HCT116 (cell line): ENCODE data around the gene UBALD2. TPM values are rescaled to one million over a fixed set of nuclear protein-coding genes. Genes with fewer than 3 reads are reported as not detected.

Experiments
- ATAC-seq: fragments of 200-7000 bp; cut with Tn5 transposase; 2 replicates; pipeline ENCODE4 v1.9.1; 2020; ENCODE audit warnings: mild to moderate bottlenecking, moderate library complexity
- BruUV-seq: library from RNA; stranded (reverse); fragments of 400-500 nt; replicated peaks from 2 replicates; lab custom pipeline; 2021; lab: Mats Ljungman, UMichigan
- CTCF ChIA-PET: fragments of 300-600 bp; sonication (Branson Sonifier 250); formaldehyde crosslinking; loops from one replicate; lab custom pipeline; 2021; ENCODE audit warnings: antibody characterized with exemption; lab: Charles Lee
- POLR2A ChIA-PET: fragments of 300-600, 350-600 bp; sonication (Branson Sonifier 250); formaldehyde crosslinking; loops from one replicate; lab custom pipeline; 2021; ENCODE audit warnings: antibody characterized with exemption; lab: Charles Lee
- RAD21 ChIA-PET, 2 experiments: fragments of 300-600 bp; sonication (Branson Sonifier 250); formaldehyde crosslinking; loops; one replicate each; lab custom pipeline; 2023; ENCODE audit warnings: low total read pairs in 2 of 2; ENCODE audit not compliant: uncharacterized antibody in 2 of 2, unreplicated experiment in 2 of 2, low non-redundant PET in 1 of 2; lab: Charles Lee
- DNase-seq: peaks from one replicate; pipeline ENCODE4 v3.0.0-alpha.2; 2010; ENCODE audit warnings: low read depth, low spot score
- H2AFZ ChIP-seq: fragments of 200-600 bp; shearing (Covaris generic), sonication (generic); 2 replicates; pipeline ENCODE4 v1.6.1; 2017; ENCODE audit warnings: low read depth, mixed run types, mixed read lengths, antibody characterized with exemption, low read length; ENCODE audit not compliant: poor library complexity, severe bottlenecking
- H3K27ac ChIP-seq: 2 replicates; pipeline ENCODE4 v1.5.1; 2012; ENCODE audit warnings: low read depth, low read length
- H3K27me3 ChIP-seq: fragments of 200-600 bp; sonication (generic); 2 replicates; pipeline ENCODE4 v1.6.1; 2016; ENCODE audit warnings: mixed run types, low read length, mixed read lengths; ENCODE audit not compliant: insufficient read depth
- H3K36me3 ChIP-seq, 2 experiments: fragments of 200-500 bp in 1 of 2; fragments of 200-600 bp in 1 of 2; sonication (Bioruptor generic) in 1 of 2; sonication (generic) in 1 of 2; 2 replicates each; pipeline versions ENCODE4 v1.5.1 to v1.6.1; 2014 to 2016; ENCODE audit warnings: low read length in 2 of 2, inconsistent platforms in 1 of 2, mixed read lengths in 1 of 2, mixed run types in 1 of 2; ENCODE audit not compliant: insufficient read depth in 2 of 2, control insufficient read depth in 1 of 2
- H3K4me1 ChIP-seq, 2 experiments: fragments of 200-600 bp in 1 of 2; sonication (generic) in 1 of 2; 2 replicates each; pipeline versions ENCODE4 v1.5.1 to v1.6.1; 2012 to 2017; ENCODE audit warnings: low read length in 2 of 2, inconsistent platforms in 1 of 2, mild to moderate bottlenecking in 1 of 2, mixed read lengths in 1 of 2, mixed run types in 1 of 2, moderate library complexity in 1 of 2; ENCODE audit not compliant: insufficient read depth in 2 of 2, control insufficient read depth in 1 of 2
- H3K4me2 ChIP-seq: fragments of 200-600 bp; sonication (generic); 2 replicates; pipeline ENCODE4 v1.6.1; 2017; ENCODE audit warnings: mixed run types, low read length, mixed read lengths
- H3K4me3 ChIP-seq, 2 experiments: fragments of 200-600 bp in 1 of 2; sonication (generic) in 1 of 2; replicated peaks in 1 of 2; 2 replicates each; pipeline ENCODE4 v1.5.1; 2011 to 2016; ENCODE audit warnings: low read length in 2 of 2, control low read depth in 1 of 2, low read depth in 1 of 2, mild to moderate bottlenecking in 1 of 2, mixed read lengths in 1 of 2, mixed run types in 1 of 2
- H3K79me2 ChIP-seq: fragments of 200-600 bp; sonication (generic); 2 replicates; pipeline ENCODE4 v1.6.1; 2017; ENCODE audit warnings: mild to moderate bottlenecking, mixed run types, low read length, moderate library complexity, mixed read lengths; ENCODE audit not compliant: insufficient read depth
- H3K9ac ChIP-seq: fragments of 200-600 bp; sonication (generic); 2 replicates; pipeline ENCODE4 v1.6.1; 2016; ENCODE audit warnings: low read length, mixed read lengths
- H3K9me2 ChIP-seq: fragments of 200-600 bp; sonication (generic), shearing (Covaris generic); 2 replicates; pipeline ENCODE4 v1.6.1; 2017; ENCODE audit warnings: mixed run types, mild to moderate bottlenecking, moderate library complexity; ENCODE audit not compliant: insufficient read depth
- H3K9me3 ChIP-seq, 2 experiments: fragments of 200-500 bp in 1 of 2; fragments of 200-600 bp in 1 of 2; sonication (Bioruptor generic) in 1 of 2; sonication (generic) in 1 of 2; 2 replicates each; pipeline ENCODE4 v1.6.1; 2014 to 2017; ENCODE audit warnings: low read length in 2 of 2, mixed read lengths in 2 of 2, inconsistent platforms in 1 of 2, low read depth in 1 of 2, mild to moderate bottlenecking in 1 of 2, mixed run types in 1 of 2, moderate library complexity in 1 of 2; ENCODE audit not compliant: control insufficient read depth in 1 of 2, insufficient read depth in 1 of 2
- H4K20me1 ChIP-seq: fragments of 200-600 bp; sonication (generic), shearing (Covaris generic); 2 replicates; pipeline ENCODE4 v1.6.1; 2017; ENCODE audit warnings: mixed run types, mild to moderate bottlenecking, moderate library complexity; ENCODE audit not compliant: insufficient read depth
- CBX3 ChIP-seq: IDR thresholded peaks from 2 replicates; pipeline ENCODE4 v1.6.1; 2012; ENCODE audit warnings: low read depth
- CEBPB ChIP-seq: IDR thresholded peaks from 2 replicates; pipeline ENCODE4 v1.6.1; 2012; ENCODE audit warnings: low read depth
- EGR1 ChIP-seq: IDR thresholded peaks from 2 replicates; pipeline ENCODE4 v1.6.1; 2012; ENCODE audit warnings: low read depth
- ELF1 ChIP-seq: IDR thresholded peaks from 2 replicates; pipeline ENCODE4 v1.6.1; 2012; ENCODE audit warnings: low read depth, borderline replicate concordance
- EZH2phosphoT487 ChIP-seq: fragments of 200-600 bp; IDR thresholded peaks from 2 replicates; pipeline ENCODE4 v1.6.1; 2018; ENCODE audit warnings: antibody characterized with exemption, borderline replicate concordance
- FOSL1 ChIP-seq: IDR thresholded peaks from 2 replicates; pipeline ENCODE4 v1.6.1; 2012; ENCODE audit warnings: low read depth
- JUND ChIP-seq: IDR thresholded peaks from 2 replicates; pipeline ENCODE4 v1.6.1; 2012
- POLR2A ChIP-seq: IDR thresholded peaks from 2 replicates; pipeline ENCODE4 v1.7.0; 2011; ENCODE audit warnings: borderline replicate concordance; ENCODE audit not compliant: insufficient read depth, insufficient read length; ENCODE audit errors: extremely low read depth
- RAD21 ChIP-seq: IDR thresholded peaks from 2 replicates; pipeline ENCODE4 v1.6.1; 2012; ENCODE audit warnings: low read depth, mild to moderate bottlenecking
- SIN3A ChIP-seq: IDR thresholded peaks from 2 replicates; pipeline ENCODE4 v1.6.1; 2012; ENCODE audit warnings: low read depth
- SP1 ChIP-seq: IDR thresholded peaks from 2 replicates; pipeline ENCODE4 v1.6.1; 2012; ENCODE audit warnings: low read depth
- SRF ChIP-seq: IDR thresholded peaks from 2 replicates; pipeline ENCODE4 v1.6.1; 2012; ENCODE audit warnings: low read depth
- TCF7L2 ChIP-seq: IDR thresholded peaks from 2 replicates; pipeline ENCODE4 v1.7.0; 2011; ENCODE audit warnings: borderline replicate concordance, inconsistent platforms; ENCODE audit not compliant: insufficient read depth, insufficient read length; ENCODE audit errors: extremely low read depth
- YY1 ChIP-seq: IDR thresholded peaks from 2 replicates; pipeline ENCODE4 v1.6.1; 2011; ENCODE audit warnings: low read length, low read depth, moderate library complexity, mild to moderate bottlenecking; ENCODE audit not compliant: insufficient replicate concordance; ENCODE audit errors: extremely low read depth
- ZFX ChIP-seq: fragments of 450-650 bp; IDR thresholded peaks from 2 replicates; pipeline ENCODE4 v1.6.1; 2017
- intact Hi-C: fragments of 100-400 bp; cut with micrococcal nuclease; formaldehyde crosslinking; loops from 2 replicates; pipeline ENCODE4 v1.10.0; 2022
- total RNA-seq: library from RNA; stranded (reverse); gene quantifications from one replicate; pipeline ENCODE4 v1.2.1, GENCODE V29; 2021; ENCODE audit not compliant: unreplicated experiment
- TF ChIP-seq, protein P1 (sequence below): IDR thresholded peaks from 2 replicates; pipeline ENCODE4 v1.6.1; 2012
- TF ChIP-seq, protein P2 (sequence below): IDR thresholded peaks from 2 replicates; pipeline ENCODE4 v1.6.1; 2012
- TF ChIP-seq, protein P3 (sequence below): IDR thresholded peaks from 2 replicates; pipeline ENCODE4 v1.6.1; 2011; ENCODE audit warnings: mild to moderate bottlenecking, low read length, moderate library complexity; ENCODE audit not compliant: insufficient replicate concordance; ENCODE audit errors: extremely low read depth
- TF ChIP-seq, protein P4 (sequence below): IDR thresholded peaks from 2 replicates; pipeline ENCODE4 v1.6.1; 2012; ENCODE audit warnings: low read depth
- TF ChIP-seq, protein P5 (sequence below), 3 experiments: fragments of 200-600 bp in 1 of 3; sonication (generic) in 1 of 3; IDR thresholded peaks in 2 of 3; conservative IDR thresholded peaks in 1 of 3; 2 replicates each; pipeline ENCODE4 v1.5.1; 2012 to 2017; ENCODE audit warnings: low read depth in 2 of 3, low read length in 2 of 3, antibody characterized with exemption in 1 of 3, borderline replicate concordance in 1 of 3, control low read depth in 1 of 3, mild to moderate bottlenecking in 1 of 3, mixed read lengths in 1 of 3, mixed run types in 1 of 3, moderate library complexity in 1 of 3; ENCODE audit not compliant: insufficient read depth in 1 of 3

The UBALD2 gene
- total RNA-seq, 1 experiment from 2014 or later: 94.3 TPM

DNA sequence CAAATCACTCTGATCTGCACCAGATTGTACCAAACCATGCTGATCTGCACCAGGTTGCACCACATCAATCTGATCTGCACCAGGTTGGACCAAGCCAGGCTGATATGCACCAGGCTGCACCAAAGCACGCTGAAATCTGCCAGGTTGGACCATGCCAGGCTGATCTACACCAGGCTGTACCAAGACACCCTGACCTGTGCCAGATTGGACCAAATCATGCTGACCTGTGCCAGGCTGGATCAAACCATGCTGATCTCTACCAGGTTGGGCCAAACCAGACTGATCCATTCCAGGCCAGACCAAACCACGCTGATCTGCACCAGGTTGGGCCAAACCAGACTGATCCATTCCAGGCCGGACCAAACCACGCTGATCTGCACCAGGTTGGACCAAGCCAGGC, 27.4 kb downstream of the UBALD2 start:
- Histone ChIP-seq H2AFZ (no peak overlapping the region), H3K27ac (no peak overlapping the region), H3K36me3 (no peaks in the 10 kb centered on the region; a peak in 1 of 4 replicates), H3K4me3 (no peak overlapping the region), H3K9me3 (no peaks in the 10 kb centered on the region), H3K4me1 (no peaks in the 10 kb centered on the region), H3K4me2 (no peak overlapping the region), H3K9me2 (no peaks in the 10 kb centered on the region), H3K9ac (no peak overlapping the region), H4K20me1 (no peaks in the 10 kb centered on the region), H3K79me2 (no peaks in the 10 kb centered on the region), H3K27me3 (no peaks in the 10 kb centered on the region)
- intact Hi-C loops: no loop called here
- RAD21 ChIA-PET: no interaction called here
- no TSS peak for BruUV-seq
- CTCF ChIA-PET: no interaction called here
- POLR2A ChIA-PET: no interaction called here
- TF ChIP-seq JUND (no peak), ZFX (no peak), SIN3A (no peak), YY1 (no peak), SRF (no peak), CBX3 (no peak), CEBPB (no peak), EZH2phosphoT487 (no peak), ELF1 (no peak), EGR1 (no peak), RAD21 (no peak), SP1 (no peak), TCF7L2 (no peak), POLR2A (no peak), FOSL1 (no peak)
- TF ChIP-seq, protein P1, sequence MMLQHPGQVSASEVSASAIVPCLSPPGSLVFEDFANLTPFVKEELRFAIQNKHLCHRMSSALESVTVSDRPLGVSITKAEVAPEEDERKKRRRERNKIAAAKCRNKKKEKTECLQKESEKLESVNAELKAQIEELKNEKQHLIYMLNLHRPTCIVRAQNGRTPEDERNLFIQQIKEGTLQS: no peak
- TF ChIP-seq, protein P2, sequence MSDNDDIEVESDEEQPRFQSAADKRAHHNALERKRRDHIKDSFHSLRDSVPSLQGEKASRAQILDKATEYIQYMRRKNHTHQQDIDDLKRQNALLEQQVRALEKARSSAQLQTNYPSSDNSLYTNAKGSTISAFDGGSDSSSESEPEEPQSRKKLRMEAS: no peak
- TF ChIP-seq, protein P3, sequence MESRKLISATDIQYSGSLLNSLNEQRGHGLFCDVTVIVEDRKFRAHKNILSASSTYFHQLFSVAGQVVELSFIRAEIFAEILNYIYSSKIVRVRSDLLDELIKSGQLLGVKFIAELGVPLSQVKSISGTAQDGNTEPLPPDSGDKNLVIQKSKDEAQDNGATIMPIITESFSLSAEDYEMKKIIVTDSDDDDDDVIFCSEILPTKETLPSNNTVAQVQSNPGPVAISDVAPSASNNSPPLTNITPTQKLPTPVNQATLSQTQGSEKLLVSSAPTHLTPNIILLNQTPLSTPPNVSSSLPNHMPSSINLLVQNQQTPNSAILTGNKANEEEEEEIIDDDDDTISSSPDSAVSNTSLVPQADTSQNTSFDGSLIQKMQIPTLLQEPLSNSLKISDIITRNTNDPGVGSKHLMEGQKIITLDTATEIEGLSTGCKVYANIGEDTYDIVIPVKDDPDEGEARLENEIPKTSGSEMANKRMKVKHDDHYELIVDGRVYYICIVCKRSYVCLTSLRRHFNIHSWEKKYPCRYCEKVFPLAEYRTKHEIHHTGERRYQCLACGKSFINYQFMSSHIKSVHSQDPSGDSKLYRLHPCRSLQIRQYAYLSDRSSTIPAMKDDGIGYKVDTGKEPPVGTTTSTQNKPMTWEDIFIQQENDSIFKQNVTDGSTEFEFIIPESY: no peak
- TF ChIP-seq, protein P4, sequence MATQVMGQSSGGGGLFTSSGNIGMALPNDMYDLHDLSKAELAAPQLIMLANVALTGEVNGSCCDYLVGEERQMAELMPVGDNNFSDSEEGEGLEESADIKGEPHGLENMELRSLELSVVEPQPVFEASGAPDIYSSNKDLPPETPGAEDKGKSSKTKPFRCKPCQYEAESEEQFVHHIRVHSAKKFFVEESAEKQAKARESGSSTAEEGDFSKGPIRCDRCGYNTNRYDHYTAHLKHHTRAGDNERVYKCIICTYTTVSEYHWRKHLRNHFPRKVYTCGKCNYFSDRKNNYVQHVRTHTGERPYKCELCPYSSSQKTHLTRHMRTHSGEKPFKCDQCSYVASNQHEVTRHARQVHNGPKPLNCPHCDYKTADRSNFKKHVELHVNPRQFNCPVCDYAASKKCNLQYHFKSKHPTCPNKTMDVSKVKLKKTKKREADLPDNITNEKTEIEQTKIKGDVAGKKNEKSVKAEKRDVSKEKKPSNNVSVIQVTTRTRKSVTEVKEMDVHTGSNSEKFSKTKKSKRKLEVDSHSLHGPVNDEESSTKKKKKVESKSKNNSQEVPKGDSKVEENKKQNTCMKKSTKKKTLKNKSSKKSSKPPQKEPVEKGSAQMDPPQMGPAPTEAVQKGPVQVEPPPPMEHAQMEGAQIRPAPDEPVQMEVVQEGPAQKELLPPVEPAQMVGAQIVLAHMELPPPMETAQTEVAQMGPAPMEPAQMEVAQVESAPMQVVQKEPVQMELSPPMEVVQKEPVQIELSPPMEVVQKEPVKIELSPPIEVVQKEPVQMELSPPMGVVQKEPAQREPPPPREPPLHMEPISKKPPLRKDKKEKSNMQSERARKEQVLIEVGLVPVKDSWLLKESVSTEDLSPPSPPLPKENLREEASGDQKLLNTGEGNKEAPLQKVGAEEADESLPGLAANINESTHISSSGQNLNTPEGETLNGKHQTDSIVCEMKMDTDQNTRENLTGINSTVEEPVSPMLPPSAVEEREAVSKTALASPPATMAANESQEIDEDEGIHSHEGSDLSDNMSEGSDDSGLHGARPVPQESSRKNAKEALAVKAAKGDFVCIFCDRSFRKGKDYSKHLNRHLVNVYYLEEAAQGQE: no peak
- TF ChIP-seq, protein P5, sequence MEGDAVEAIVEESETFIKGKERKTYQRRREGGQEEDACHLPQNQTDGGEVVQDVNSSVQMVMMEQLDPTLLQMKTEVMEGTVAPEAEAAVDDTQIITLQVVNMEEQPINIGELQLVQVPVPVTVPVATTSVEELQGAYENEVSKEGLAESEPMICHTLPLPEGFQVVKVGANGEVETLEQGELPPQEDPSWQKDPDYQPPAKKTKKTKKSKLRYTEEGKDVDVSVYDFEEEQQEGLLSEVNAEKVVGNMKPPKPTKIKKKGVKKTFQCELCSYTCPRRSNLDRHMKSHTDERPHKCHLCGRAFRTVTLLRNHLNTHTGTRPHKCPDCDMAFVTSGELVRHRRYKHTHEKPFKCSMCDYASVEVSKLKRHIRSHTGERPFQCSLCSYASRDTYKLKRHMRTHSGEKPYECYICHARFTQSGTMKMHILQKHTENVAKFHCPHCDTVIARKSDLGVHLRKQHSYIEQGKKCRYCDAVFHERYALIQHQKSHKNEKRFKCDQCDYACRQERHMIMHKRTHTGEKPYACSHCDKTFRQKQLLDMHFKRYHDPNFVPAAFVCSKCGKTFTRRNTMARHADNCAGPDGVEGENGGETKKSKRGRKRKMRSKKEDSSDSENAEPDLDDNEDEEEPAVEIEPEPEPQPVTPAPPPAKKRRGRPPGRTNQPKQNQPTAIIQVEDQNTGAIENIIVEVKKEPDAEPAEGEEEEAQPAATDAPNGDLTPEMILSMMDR (IDR thresholded peaks at IDR 0.05 in 2 of 3, conservative IDR thresholded peaks at IDR 0.05 in 1 of 3; ENCODE audit: borderline replicate concordance in 1 of 3, insufficient read depth in 1 of 3, low read depth in 2 of 3, low read length in 2 of 3): no peak
- DNase-seq (no peak), ATAC-seq (no peak)
